Thoracic aorta endothelial cell (primary cell): ENCODE data around the gene PLD2. TPM values are rescaled to one million over a fixed set of nuclear protein-coding genes. Genes with fewer than 3 reads are reported as not detected.

Experiments used
- total RNA-seq: library from RNA; depleted of rRNA; stranded (reverse); fragments of >200 nt; gene quantifications from 2 replicates; pipeline ENCODE4 v1.2.3, GENCODE V29; 2012

The PLD2 gene
- total RNA-seq: 27.9 and 28.6 TPM in 2 replicates

GRCh38 chr17:4806777-4807604, at the start of gene PLD2:
TSS of gene PLD2 (plus strand) at chr17:4807152. CDS start at chr17:4807773, 621 bp downstream.

GRCh38 chr17:4771519-4772234, 35.3 kb upstream of the PLD2 start, which contains the start of gene TM4SF5:
TSS of gene TM4SF5 (plus strand) at chr17:4771886. CDS start at chr17:4771923, 37 bp downstream.

GRCh38 chr17:4786106-4786511, 20.8 kb upstream of the PLD2 start, which contains the start of gene VMO1:
TSS of gene VMO1 (minus strand) at chr17:4786364. CDS start at chr17:4786352, 12 bp downstream.

GRCh38 chr17:4788807-4789700, 17.9 kb upstream of the PLD2 start, which contains the start of gene GLTPD2:
TSS of gene GLTPD2 (plus strand) at chr17:4788964. CDS start at chr17:4789012, 48 bp downstream.

GRCh38 chr17:4802228-4802627, 4.7 kb upstream of the PLD2 start, which contains the start of gene C17orf114:
TSS of gene C17orf114 (minus strand) at chr17:4802328.

GRCh38 chr17:4833178-4833940, 26.4 kb downstream of the PLD2 start, which contains the start of gene MINK1:
TSS of gene MINK1 (plus strand) at chr17:4833340. CDS start at chr17:4833584, 244 bp downstream.

Other genes with a start within 250 kb of the PLD2 start
- gene GGT6, start 246.6 kb upstream of the PLD2 start, total RNA-seq: not detected in 2 replicates
- not detected in 2 replicates for gene SMTNL2, start 222.6 kb upstream of the PLD2 start, total RNA-seq
- not detected in 2 replicates for gene ALOX15, start 165.5 kb upstream of the PLD2 start, total RNA-seq
- 23.3 and 40.8 TPM in 2 replicates for gene PELP1, start 103.0 kb upstream of the PLD2 start, total RNA-seq
- gene ARRB2, start 96.5 kb upstream of the PLD2 start, total RNA-seq: 18.4 and 20.7 TPM in 2 replicates
- 12.0 and 14.9 TPM in 2 replicates for gene MED11, start 75.7 kb upstream of the PLD2 start, total RNA-seq
- gene ZMYND15, start 67.3 kb upstream of the PLD2 start, total RNA-seq: 0.27 TPM in 1 of 2 replicates, not detected in the other
- 2.8 and 5.6 TPM in 2 replicates for gene CXCL16, start 67.2 kb upstream of the PLD2 start, total RNA-seq
- gene TM4SF5, start 35.3 kb upstream of the PLD2 start, total RNA-seq: not detected in 2 replicates
- 0.57 and 0.93 TPM in 2 replicates for gene VMO1, start 20.8 kb upstream of the PLD2 start, total RNA-seq
- not detected in 2 replicates for gene GLTPD2, start 18.2 kb upstream of the PLD2 start, total RNA-seq
- 140 and 154 TPM in 2 replicates for gene PSMB6, start 11.0 kb upstream of the PLD2 start, total RNA-seq
- gene MINK1, start 26.2 kb downstream of the PLD2 start, total RNA-seq: 41.5 and 49.9 TPM in 2 replicates
- 0.50 and 0.80 TPM in 2 replicates for gene C17orf107, start 92.4 kb downstream of the PLD2 start, total RNA-seq
- 0.13 and 0.43 TPM in 2 replicates for gene CHRNE, start 95.9 kb downstream of the PLD2 start, total RNA-seq
- gene GP1BA, start 125.1 kb downstream of the PLD2 start, total RNA-seq: not detected in 2 replicates
- 43.7 and 45.5 TPM in 2 replicates for gene SLC25A11, start 132.9 kb downstream of the PLD2 start, total RNA-seq
- gene RNF167, start 133.1 kb downstream of the PLD2 start, total RNA-seq: 25.3 and 26.6 TPM in 2 replicates
- 587 and 743 TPM in 2 replicates for gene PFN1, start 141.4 kb downstream of the PLD2 start, total RNA-seq
- gene ENO3, start 144.0 kb downstream of the PLD2 start, total RNA-seq: 1.6 and 2.4 TPM in 2 replicates
- gene SPAG7, start 160.7 kb downstream of the PLD2 start, total RNA-seq: 33.9 and 43.0 TPM in 2 replicates
- 14.4 and 18.5 TPM in 2 replicates for gene CAMTA2, start 180.5 kb downstream of the PLD2 start, total RNA-seq
- 0.22 and 0.27 TPM in 2 replicates for gene INCA1, start 190.4 kb downstream of the PLD2 start, total RNA-seq
- gene KIF1C, start 190.8 kb downstream of the PLD2 start, total RNA-seq: 86.4 and 132 TPM in 2 replicates
- gene SLC52A1, start 228.3 kb downstream of the PLD2 start, total RNA-seq: 0.07 TPM in 1 of 2 replicates, not detected in the other